Superior temporal gyrus (tissue), 1 donor: ENCODE measurements around the gene CYP39A1.
A peak's percentile ranks its signal among the peaks of the same experiment; 100 is the strongest.

Experiments used
- DNase-seq: peaks from one replicate; pipeline ENCODE4 v3.0.0-alpha.2; 2016; ENCODE audit errors: extremely low spot score

The CYP39A1 gene, protein sequence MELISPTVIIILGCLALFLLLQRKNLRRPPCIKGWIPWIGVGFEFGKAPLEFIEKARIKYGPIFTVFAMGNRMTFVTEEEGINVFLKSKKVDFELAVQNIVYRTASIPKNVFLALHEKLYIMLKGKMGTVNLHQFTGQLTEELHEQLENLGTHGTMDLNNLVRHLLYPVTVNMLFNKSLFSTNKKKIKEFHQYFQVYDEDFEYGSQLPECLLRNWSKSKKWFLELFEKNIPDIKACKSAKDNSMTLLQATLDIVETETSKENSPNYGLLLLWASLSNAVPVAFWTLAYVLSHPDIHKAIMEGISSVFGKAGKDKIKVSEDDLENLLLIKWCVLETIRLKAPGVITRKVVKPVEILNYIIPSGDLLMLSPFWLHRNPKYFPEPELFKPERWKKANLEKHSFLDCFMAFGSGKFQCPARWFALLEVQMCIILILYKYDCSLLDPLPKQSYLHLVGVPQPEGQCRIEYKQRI

DNA sequence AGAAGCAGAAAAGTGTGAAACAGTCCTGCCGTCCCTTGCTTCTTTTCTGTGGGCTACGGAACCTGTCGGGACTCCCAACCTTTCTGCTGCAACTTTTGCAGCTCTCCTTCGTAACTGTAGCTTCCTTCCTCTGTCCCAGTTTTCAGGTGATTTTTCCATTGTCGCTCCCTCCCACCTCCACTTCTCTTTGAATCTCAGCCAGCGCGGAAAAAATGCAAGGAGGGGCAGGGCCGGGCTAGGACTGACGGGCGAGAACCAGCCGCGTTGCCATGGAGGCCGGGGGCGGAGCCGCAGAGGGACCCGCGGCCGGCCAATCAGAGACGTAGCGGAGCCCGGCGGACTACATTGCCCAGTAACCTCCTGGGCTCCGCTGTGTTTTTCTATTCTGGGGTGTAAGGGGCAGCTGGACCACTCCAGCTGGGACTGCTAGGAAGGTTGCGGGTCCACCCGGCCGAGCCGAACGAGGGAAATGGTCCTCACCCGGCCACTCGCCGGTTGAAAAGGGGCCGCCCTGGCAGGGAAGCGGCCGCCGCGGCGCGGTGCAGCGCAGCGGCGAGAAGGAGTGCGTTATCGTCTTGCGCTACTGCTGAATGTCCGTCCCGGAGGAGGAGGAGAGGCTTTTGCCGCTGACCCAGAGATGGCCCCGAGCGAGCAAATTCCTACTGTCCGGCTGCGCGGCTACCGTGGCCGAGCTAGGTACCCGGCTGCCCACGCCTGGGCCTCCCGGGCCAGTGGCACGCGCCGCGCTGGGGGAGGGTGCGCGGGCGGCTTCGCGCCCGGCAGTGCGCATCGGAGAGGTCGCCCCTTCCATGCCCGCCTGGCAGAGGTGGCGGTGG lies at the start of gene CYP39A1, which contains the start of gene SLC25A27:
Gene CYP39A1 (minus strand): TSS at position 216 of the 836 bp plus-strand sequence. CDS start 236 bp downstream, outside the sequence.
Gene SLC25A27 (plus strand): TSS at position 373 of the 836 bp plus-strand sequence. CDS start 218 bp downstream, at position 591.
- peak; percentile 96 for DNase-seq

DNA sequence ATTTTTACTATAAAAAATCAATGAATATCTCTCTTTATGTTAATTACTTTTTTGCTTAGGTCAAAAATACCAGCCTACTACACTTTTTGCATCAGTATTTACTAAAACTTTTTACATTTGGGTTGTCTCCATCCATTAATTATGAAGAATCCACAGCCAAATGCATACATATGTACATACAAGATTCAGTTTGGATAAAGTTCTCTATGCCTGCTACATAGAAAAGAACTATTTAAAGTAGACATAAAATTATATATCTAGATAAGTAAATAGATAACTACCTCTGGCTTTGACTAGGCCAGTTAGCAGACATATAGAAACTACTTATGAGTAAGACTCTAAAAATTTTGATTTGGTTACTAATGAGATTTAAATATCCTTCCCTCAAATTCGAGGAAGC lies 47.4 kb upstream of the CYP39A1 start:
- no peak for DNase-seq

DNA sequence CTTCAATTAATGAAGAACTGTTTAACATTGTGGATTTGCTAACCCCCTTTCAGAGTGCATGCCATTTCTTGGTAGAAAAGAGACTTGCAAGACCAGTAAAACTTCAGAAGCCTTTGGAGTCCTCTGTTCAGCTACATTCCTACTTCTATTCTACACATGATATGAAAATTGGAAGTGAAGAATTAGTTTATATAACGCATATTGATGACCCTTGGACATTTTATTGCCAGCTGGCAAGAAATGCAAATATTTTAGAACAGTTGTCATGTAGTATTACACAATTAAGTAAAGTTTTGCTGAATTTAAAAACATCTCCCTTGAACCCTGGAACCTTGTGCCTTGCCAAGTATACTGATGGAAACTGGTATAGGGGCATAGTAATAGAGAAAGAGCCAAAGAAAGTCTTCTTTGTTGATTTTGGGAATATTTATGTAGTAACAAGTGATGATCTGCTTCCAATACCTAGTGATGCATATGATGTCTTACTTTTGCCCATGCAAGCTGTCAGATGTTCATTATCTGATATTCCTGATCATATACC lies 38.4 kb upstream of the CYP39A1 start:
- DNase-seq: no peak

DNA sequence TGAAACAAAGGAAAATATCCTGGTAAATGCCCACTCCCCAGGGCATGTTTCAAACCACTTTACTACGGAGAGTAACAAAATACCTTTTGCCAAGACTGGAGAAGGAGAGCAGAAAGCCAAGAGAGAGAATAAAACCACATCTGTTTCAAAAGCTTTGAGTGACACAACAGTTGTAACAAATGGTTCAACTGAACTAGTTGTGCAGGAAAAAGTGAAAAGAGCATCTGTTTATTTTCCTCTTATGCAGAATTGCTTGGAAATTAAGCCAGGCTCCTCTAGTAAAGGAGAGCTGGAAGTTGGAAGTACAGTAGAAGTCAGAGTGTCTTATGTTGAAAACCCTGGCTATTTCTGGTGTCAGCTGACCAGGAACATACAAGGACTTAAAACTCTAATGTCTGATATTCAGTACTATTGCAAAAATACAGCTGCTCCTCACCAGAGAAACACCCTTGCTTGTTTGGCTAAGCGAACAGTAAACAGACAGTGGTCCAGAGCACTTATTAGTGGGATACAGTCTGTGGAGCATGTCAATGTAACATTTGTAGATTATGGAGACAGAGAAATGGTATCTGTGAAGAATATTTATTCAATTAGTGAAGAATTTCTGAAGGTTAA lies 37.6 kb upstream of the CYP39A1 start:
- no peak for DNase-seq

DNA sequence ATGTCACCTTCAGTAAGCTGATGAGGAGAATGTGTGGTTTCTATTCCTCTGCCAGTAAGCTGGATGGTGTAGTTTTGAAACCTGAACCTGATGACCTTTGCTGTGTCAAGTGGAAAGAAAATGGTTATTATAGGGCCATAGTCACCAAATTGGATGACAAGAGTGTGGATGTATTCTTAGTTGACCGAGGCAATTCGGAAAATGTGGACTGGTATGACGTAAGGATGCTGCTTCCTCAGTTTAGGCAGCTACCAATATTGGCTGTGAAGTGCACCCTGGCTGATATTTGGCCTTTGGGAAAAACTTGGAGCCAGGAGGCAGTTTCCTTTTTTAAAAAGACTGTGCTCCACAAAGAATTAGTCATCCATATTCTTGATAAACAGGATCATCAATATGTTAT lies 37.0 kb upstream of the CYP39A1 start:
- DNase-seq: no peak

DNA sequence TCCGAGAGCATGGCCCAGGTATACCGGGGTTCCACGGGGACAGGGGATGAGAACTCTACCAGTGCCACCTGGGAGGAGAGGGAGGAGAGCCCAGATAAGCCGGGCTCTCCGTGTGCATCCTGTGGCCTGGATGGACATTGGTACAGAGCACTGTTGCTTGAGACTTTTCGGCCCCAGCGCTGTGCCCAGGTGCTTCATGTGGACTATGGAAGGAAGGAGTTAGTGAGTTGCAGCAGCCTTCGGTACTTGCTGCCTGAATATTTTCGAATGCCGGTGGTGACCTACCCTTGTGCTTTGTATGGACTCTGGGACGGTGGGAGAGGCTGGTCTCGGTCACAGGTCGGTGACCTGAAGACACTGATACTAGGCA lies 36.3 kb upstream of the CYP39A1 start:
- no peak for DNase-seq

DNA sequence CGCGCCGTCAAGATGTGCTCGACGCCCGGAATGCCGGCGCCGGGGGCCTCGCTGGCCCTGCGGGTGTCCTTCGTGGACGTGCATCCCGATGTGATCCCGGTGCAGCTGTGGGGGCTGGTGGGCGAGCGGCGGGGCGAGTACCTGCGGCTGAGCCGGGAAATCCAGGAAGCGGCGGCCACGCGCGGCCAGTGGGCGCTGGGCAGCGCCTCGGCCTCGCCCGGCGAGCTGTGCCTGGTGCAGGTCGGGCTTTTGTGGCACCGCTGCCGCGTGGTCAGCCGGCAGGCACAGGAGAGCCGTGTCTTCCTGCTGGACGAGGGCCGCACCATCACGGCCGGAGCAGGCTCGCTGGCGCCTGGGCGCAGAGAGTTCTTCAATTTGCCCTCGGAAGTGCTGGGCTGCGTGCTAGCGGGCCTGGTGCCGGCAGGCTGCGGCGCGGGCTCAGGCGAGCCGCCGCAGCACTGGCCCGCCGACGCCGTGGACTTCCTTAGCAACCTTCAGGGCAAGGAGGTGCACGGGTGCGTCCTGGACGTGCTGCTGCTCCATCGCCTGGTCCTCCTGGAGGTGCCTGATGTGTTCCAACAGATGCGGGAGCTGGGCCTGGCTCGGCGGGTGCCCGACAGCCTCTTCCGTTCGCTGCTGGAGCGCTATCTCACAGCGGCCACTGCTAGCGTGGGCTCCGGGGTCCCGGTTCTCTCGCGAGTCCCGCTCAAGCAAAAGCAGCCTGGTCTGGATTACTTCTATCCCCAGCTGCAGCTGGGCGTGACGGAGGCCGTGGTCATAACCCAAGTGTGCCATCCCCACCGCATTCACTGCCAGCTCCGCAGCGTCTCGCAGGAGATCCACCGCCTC lies 35.7 kb upstream of the CYP39A1 start:
- no peak for DNase-seq

DNA sequence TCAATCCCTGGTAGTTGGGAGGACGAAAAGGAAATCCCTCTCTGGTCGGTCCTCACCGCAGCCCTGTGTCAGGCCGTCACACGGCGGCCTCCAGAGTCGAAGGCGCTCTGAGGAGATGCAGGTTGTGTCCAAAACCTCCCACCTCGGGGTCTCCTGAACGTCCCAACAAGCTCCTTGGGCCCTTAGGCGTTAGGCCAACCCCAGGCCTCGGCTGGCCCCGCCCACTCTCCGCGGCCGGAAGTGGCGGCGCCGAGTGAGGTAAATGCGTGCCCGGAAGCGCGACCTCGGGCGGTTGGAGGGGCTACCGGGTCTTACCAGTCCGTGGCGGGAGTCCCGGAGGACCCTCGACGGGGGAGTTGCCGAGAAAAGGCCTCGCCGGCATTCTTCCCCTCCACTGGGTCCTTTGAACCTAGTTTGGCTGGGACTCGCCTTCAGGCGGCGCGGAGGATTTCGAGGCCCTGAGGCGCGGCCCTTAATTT lies 35.0 kb upstream of the CYP39A1 start, which contains the start of gene TDRD6:
Gene TDRD6 (plus strand): TSS at position 267 of the 479 bp plus-strand sequence. CDS start 244 bp downstream, outside the sequence.
- no peak for DNase-seq

DNA sequence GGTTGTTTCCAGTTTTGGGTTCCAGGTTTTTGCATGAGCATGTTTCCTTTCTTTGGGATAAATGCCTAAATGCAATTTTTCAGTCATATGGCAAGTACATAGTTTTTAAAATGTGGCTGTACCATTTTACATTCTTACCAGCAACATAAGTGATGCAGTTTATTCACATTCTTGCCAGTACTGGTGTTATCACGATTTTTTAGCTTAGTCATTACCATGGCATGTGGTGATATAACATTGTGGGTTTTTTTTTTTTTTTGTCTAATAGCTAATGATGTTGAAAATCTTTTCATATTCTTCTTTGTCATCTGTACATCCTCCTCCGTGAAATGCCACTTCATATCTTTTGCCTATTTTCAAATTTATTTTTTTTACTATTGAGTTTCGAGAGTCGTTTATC lies 32.2 kb upstream of the CYP39A1 start:
- no peak for DNase-seq

DNA sequence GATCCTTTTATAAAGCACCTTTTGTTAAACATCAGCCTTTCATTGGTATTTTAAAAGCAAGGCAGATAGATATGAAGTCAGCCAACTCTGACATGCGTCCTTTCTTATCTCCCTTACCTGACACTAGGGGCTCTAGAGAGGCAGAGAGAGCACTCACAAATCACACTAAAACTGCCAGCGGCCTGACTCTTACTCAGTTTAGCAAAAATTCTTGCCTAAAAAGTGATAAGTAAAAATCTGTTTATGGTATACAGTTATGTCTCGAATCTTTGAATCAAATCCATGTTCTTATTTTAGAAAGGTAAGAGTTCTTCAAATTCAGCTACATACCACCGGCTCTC lies 24.7 kb upstream of the CYP39A1 start:
- no peak for DNase-seq

DNA sequence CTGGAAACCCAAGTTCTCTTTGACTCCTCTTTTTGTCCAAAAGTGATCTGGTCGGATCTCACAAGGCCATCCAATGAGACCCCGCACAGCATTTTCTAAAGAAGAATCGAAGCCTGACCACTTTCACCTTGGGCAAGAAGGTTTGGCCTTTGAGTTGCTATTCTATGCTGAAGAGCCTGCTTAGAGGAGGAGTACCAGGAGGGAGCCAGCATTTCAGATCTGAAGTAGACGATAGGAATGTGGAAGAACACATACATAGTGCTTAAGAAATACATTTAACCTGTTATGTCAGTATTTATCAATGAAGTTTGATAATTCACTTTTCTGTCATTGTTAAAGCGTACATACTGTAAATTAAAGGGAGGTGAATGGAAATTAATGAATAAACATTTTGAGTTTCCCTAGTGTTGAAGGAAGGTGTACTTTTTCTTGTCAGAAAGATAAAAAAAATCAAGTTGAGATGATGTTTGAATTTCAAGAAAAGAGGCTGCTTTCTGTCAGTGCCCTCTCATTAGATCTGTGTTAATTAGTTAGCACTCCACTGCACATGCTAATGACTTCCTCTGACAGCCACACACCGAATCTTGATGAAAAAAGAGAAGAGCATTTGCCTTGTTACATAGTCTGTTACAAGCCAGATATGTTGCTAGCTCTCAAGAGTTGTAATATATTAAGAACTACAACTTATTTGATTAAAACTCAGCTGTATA lies 24.1 kb upstream of the CYP39A1 start:
- no peak for DNase-seq

DNA sequence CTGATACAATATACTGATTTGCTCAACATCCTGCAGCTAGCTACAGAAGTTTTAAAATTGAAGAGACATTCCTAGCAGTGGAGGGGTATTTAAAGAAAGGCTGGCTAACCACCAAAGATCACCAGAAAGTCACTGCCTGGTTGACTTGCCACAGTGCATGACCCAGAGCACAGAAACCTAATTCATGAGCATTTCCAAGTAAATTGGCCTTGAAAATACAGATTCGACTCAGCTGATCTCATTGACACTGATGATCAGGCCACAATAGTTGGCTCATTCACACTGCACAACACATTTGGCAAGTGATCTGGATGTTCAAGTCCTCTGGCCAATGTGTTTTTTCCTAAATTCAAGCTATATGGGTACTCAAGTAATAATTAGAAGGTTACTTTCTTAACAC lies 21.8 kb upstream of the CYP39A1 start:
- peak; percentile 48 for DNase-seq

DNA sequence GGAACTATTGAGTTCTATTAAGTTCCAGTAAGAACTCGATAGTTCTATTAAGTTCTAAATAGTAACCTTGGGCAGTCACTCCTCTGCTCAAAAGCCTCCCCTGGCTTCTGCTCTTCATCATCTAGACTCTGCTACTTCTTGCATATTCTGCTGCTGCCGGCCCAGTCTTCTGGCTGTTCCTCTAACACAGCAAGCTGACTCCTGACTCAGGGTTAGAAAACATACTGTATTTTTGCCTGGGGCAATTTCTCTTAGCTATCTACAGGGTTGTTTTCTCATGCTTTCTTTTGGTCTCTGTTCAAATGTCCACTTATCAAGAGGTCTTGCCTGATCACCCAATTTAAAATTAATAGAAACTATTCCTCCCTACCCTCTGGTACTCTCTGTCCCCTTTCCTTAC lies 14.8 kb upstream of the CYP39A1 start:
- no peak for DNase-seq

DNA sequence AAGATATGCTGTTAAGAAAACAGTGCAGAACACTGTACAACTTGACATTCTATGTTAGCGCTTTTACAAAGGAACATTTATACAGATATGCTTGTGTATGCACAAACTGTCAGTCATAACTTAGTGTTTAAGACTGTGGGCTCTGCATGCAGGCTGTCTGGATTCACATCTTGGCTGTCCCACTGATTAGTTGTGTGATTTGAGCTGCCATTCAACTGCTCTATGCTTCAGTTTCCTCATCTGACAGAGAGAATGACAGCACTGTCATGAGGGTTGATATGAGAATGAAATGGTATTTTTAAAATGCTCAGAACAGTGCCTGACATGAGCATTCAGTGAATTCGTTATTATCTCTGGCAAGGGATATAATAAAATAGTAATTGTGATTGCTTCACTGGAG lies 8.9 kb upstream of the CYP39A1 start:
- DNase-seq: no peak

DNA sequence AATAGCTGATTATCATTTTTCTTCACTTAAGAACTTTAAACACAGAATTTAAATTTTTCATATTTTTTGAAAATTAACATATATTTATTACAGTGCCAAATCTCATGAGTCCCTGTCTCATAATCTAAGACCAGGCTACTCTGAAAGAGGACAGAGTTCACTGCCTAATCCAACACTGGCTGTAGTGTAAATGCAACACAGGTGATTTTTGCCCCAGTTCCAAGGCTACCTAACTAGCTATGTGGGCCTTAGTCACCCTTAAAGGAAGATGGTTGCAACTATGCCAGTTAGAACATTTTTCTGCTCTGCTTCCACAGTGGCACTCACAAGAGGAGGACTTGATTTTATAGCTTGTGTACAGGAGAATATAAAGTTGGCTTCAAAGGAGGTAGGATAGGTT lies 5.0 kb upstream of the CYP39A1 start:
- DNase-seq: no peak

DNA sequence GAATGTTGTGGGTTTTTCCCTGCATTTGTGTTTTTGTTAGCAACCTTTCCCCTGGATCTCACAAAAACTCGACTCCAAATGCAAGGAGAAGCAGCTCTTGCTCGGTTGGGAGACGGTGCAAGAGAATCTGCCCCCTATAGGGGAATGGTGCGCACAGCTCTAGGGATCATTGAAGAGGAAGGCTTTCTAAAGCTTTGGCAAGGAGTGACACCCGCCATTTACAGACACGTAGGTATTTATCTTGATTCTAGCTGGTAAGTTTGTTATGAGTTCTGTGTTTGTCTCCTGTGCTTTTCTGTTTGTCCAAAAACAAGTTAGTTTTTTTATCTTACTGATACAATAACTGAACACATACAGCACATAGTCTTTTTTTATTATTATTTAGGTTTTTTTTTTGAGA lies 3.2 kb upstream of the CYP39A1 start:
- no peak for DNase-seq

DNA sequence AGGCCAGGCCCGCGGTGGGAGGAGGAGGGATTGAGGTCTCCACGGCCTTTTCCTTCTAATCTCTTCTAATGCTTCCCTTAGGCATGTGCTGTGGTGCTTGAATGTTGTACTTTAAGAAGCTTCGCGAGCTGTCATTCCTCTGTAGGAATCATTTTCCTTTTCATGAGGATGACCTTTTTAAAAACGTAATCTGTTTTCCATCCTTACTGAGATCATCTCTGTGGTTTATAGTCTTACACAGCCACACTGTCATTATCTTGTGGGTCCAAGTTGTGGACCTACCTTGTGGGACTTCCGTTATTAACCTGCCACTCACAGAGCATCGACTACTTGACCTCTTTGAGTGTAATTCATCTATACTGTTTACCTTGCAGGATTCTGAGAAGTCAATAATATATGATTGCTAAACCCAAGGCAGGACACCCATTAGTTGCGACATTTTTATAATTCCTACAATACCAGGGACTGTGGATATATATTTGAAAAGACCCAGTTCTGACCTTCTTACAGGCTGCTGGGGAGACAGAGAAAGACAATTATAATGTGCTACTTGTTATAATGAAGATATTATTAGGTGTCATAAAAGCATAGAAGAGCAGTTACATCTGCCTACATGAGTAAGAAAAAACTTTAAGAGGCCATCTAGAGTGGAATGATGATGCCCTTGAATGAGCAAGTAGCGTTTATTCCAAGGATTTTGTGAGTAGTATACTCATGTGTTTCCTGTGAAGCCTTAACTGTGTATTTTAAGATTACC lies 999 bp upstream of the CYP39A1 start:
- peak; percentile 45 for DNase-seq

DNA sequence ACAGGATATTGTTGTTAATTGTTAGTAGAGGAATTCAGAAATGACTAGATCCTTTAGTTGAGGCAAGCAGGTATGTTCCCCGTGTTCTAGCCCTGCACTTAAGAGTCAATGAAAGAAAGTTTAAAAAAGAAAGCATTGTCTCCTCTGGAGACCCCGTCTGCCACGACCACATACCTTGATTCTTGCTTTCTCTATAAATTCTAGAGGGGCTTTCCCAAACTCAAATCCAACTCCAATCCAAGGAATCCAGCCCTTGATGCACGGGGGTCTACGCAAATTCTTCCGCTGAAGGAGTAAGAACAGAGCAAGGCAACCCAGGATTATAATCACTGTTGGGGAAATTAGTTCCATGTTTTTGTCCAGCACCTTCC lies 401 bp downstream of the CYP39A1 start:
- no peak for DNase-seq

DNA sequence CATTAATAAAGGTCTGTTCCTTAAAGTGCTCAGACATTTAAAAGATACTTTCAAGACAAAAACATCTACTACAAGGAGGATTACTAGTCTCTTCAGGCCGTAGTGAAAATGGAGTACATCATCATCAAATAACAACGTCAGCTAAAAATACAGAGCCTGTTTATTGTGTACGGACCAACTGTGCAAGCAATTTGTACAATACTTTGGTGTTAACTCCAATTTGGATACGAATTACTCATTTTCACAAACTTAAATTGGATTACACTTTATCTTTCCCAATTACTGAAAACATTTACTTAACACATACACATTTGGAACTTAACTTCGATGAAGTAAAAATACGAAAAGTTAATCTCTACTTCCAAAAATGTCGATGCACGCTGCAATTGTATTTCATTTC lies 802 bp downstream of the CYP39A1 start:
- DNase-seq: peak; percentile 34

DNA sequence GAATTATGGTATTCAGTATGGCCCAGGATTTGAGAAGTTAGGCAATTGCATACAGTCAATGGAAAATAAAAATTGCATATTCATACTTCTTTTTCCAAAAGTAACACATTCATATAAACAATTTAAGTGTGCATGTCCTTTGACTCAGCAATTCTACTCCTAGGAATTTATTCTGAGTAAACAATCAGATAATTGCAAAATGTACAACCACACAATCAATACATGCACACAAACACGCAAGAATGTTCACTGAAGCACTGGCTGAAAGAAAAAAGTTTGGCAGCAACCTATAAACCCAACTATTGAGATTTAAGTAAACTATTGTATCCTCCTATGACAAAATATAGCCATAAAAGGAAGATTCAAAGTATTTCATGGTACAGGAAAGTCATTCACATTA lies 1.6 kb downstream of the CYP39A1 start:
- DNase-seq: no peak
